Body of pancreas (tissue), 4 donors: ENCODE data around the gene MTR. TPM values are rescaled to one million over a fixed set of nuclear protein-coding genes. Genes with fewer than 3 reads are reported as not detected.

Experiments used
- ATAC-seq: fragments of 150-250 bp; one replicate; pipeline ENCODE4 v1.9.1; 2016
- DNase-seq, 4 donors: peaks; one replicate each; pipeline ENCODE4 v3.0.0-alpha.2; 2019
- H3K27ac ChIP-seq, 4 donors: fragments of 200-600 bp; sonication (generic); 1 replicate in 3 of 4; 2 replicates in 1 of 4; pipeline versions ENCODE4 v1.5.1 to v1.6.1; 2016 to 2019; ENCODE audit warnings: mild to moderate bottlenecking in 1 of 4, mixed read lengths in 1 of 4, moderate library complexity in 1 of 4
- H3K27me3 ChIP-seq, 2 donors: fragments of 200-600 bp; sonication (generic); one replicate each; pipeline ENCODE4 v1.6.0; 2016; ENCODE audit warnings: mild to moderate bottlenecking in 1 of 2
- H3K36me3 ChIP-seq, 2 donors: fragments of 200-600 bp; sonication (generic); replicated peaks in 1 of 2; 2 replicates each; pipeline ENCODE4 v1.5.1; 2016; ENCODE audit warnings: low read depth in 2 of 2; ENCODE audit not compliant: insufficient read depth in 1 of 2
- H3K4me1 ChIP-seq: fragments of 200-600 bp; sonication (generic); one replicate; pipeline ENCODE4 v1.6.0; 2016
- H3K4me3 ChIP-seq, 2 donors: fragments of 200-600 bp; sonication (generic); 1 replicate in 1 of 2; 2 replicates in 1 of 2; pipeline ENCODE4 v1.5.1; 2016 to 2019
- H3K9me3 ChIP-seq, 3 donors: fragments of 200-600 bp; sonication (generic); 1 replicate in 2 of 3; 2 replicates in 1 of 3; pipeline ENCODE4 v1.5.1; 2016
- POLR2A ChIP-seq, 3 donors: fragments of 450-650 bp; IDR thresholded peaks; one replicate each; pipeline ENCODE4 v1.6.1; 2016; ENCODE audit warnings: antibody characterized with exemption in 3 of 3, mild to moderate bottlenecking in 2 of 3
- WGBS, 2 donors: methylation state at CpG; one replicate each; pipeline ENCODE4 v1.1.5; 2017; 5-methylcytosine and 5-hydroxymethylcytosine counted together
- intact Hi-C: fragments of 100-400 bp; cut with DNase I; formaldehyde crosslinking; loops from one replicate; pipeline ENCODE4 v1.15.1; 2023
- total RNA-seq, 2 donors: library from RNA; depleted of rRNA; stranded (reverse); fragments of >200 nt; gene quantifications; one replicate each; pipeline ENCODE4 v1.1.0, GENCODE V29; 2016
- TF ChIP-seq, protein P1 (sequence below), 7 experiments: fragments of 450-650 bp in 4 of 7; fragments of 200-600 bp in 3 of 7; sonication (generic) in 3 of 7; IDR thresholded peaks; one replicate each; pipeline ENCODE4 v1.5.1; 2016 to 2019; ENCODE audit warnings: antibody characterized with exemption in 7 of 7

The MTR gene
- total RNA-seq, 2 donors from 2014 or later: 26.7 to 29.8 TPM

DNA sequence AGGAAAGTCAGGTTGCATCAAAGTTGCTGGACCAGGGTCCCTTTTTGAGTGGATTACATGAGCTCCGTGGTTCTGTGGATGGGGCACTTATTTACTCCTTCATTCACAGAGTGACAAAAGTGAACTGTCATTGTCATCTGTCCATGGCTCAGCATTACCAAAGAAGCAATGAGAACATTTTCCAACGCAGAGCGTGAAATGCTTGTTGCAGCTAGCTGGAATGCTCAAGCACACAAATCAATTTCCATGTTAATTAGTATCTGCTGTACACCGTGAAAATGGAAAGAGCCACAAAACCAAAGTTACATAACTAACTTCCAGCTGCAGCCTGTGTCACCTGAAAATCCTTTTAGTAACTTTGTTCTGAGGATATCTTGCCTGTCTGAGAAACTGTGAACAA, 130.3 kb downstream of the MTR start:
- 39 to 78% methylated on average over 4 of the region's 4 CpGs for WGBS, 2 donors

DNA sequence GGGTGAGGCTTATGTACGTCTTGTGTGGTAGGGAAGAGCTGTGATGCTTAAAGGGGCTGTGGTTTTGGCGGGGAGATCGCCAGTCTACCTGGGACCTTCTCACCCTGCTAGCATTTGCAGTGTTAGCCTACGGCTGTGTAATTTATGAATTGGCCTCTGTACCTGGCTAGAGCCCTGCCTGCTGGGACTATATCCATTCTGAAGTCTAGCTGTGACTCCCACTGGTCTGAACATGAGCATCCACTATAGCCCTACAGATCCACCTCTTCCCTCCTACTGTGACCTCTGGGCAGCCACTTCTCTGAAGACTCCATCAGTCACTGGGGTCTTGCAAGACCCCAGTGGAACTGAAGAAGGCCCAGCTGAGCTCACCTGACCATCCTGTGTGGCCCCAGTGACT, 135.4 kb downstream of the MTR start:
- intact Hi-C loops: no loop called here
- TF ChIP-seq, protein P1, sequence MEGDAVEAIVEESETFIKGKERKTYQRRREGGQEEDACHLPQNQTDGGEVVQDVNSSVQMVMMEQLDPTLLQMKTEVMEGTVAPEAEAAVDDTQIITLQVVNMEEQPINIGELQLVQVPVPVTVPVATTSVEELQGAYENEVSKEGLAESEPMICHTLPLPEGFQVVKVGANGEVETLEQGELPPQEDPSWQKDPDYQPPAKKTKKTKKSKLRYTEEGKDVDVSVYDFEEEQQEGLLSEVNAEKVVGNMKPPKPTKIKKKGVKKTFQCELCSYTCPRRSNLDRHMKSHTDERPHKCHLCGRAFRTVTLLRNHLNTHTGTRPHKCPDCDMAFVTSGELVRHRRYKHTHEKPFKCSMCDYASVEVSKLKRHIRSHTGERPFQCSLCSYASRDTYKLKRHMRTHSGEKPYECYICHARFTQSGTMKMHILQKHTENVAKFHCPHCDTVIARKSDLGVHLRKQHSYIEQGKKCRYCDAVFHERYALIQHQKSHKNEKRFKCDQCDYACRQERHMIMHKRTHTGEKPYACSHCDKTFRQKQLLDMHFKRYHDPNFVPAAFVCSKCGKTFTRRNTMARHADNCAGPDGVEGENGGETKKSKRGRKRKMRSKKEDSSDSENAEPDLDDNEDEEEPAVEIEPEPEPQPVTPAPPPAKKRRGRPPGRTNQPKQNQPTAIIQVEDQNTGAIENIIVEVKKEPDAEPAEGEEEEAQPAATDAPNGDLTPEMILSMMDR (IDR thresholded peaks at IDR 0.05): no peak
- TF ChIP-seq POLR2A (IDR thresholded peaks at IDR 0.05): no peak
- no peaks in the 10 kb centered on the region for H3K36me3 ChIP-seq
- no peaks in the 10 kb centered on the region for H3K27me3 ChIP-seq
- no peaks in the 10 kb centered on the region for H3K9me3 ChIP-seq
- ATAC-seq (no peak), DNase-seq (no peak)
- H3K4me1 ChIP-seq: no peaks in the 10 kb centered on the region
- no peak overlapping the region for H3K27ac ChIP-seq
- WGBS, 2 donors: 74 to 79% methylated on average over 4 of the region's 4 CpGs
- H3K4me3 ChIP-seq: no peak overlapping the region

More for the DNA sequence above, 130.3 kb downstream of the MTR start:
- Histone ChIP-seq H3K9me3 (no peaks in the 10 kb centered on the region), H3K27ac (no peak overlapping the region), H3K36me3 (no peaks in the 10 kb centered on the region), H3K4me3 (no peak overlapping the region), H3K27me3 (no peaks in the 10 kb centered on the region), H3K4me1 (no peaks in the 10 kb centered on the region)
- no peak for DNase-seq
- TF ChIP-seq, protein P1 (IDR thresholded peaks at IDR 0.05): no peak
- ATAC-seq: no peak
- intact Hi-C loops: no loop called here

DNA sequence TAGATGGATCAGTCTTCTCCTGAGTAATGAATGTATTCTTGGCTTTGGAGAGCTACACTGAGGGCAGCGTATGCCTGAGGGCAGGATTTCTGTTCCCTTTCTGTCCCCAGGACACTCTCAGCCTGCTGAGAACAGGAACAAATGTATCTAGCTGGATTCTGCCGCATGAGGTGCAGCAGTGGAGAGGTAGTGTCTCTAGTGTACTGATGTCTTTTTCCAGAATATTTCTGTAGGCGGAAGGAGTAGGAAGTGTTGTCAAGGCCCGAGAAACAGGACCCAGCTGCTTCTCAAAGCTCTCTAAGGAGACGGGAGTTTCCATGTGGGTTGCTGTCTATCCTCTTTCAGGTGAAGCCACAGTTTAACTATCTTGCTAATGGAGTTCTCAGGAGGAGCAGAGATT, 143.7 kb downstream of the MTR start:
- TF ChIP-seq, protein P1 (IDR thresholded peaks at IDR 0.05): no peak
- no peak for TF ChIP-seq POLR2A (IDR thresholded peaks at IDR 0.05)
- Histone ChIP-seq H3K27me3 (no peaks in the 10 kb centered on the region), H3K27ac (no peak overlapping the region), H3K9me3 (no peaks in the 10 kb centered on the region), H3K4me3 (no peak overlapping the region), H3K4me1 (no peaks in the 10 kb centered on the region), H3K36me3 (no peaks in the 10 kb centered on the region)
- intact Hi-C loops: no loop called here
- DNase-seq (no peak), ATAC-seq (no peak)
- WGBS, 2 donors: 67 to 73% methylated on average over 5 of the region's 5 CpGs

DNA sequence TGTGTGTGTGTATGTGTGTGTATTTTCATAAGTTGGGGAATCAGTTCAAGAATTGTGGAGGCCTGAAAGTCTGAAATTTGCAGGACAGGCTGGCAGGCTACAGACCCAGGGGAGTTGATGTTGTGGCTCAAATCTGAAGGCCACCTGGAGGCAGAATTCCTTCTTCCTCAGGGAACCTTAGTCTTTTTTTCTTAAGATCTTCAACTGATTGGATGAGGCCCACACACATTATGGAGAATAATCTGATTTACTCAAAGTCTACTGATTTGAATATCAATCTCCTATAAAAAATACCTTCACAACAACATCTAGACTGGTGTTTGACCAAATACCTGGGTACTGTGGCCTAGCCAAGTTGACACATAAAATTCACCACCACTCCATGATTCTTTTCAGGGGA, 147.3 kb downstream of the MTR start:
- ATAC-seq: no peak
- intact Hi-C loops: no loop called here
- H3K4me3 ChIP-seq: no peak overlapping the region

DNA sequence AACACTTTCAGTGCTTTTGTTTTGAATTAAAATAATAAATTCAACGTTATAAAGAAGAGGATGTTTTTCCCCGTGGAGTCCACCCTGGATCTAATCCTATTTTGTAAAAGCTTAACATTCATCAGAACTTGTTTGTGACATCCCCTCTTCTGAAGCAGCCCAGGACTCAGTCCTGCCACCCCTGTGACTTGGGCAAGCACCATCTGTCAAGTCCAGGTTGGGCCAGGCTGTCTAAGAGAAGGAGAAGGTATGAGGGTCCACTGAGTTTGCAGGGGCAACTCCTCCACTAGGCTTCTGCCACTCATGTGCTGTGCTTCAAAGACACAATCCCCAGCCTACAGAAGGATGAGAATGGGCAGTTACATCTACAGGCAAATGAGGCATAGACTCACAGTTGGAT, 149.5 kb downstream of the MTR start:
- H3K27me3 ChIP-seq: no peaks in the 10 kb centered on the region
- H3K4me1 ChIP-seq: no peaks in the 10 kb centered on the region
- DNase-seq: no peak
- no peaks in the 10 kb centered on the region for H3K36me3 ChIP-seq
- WGBS, 2 donors: 63 to 78% methylated on average over 2 of the region's 2 CpGs
- ATAC-seq: no peak
- H3K9me3 ChIP-seq: no peaks in the 10 kb centered on the region
- intact Hi-C loops: no loop called here
- H3K4me3 ChIP-seq: no peak overlapping the region
- no peak overlapping the region for H3K27ac ChIP-seq
- TF ChIP-seq, protein P1 (IDR thresholded peaks at IDR 0.05): no peak
- TF ChIP-seq POLR2A (IDR thresholded peaks at IDR 0.05): no peak

More for the DNA sequence above, 147.3 kb downstream of the MTR start:
- TF ChIP-seq, protein P1 (IDR thresholded peaks at IDR 0.05): no peak
- no peak for TF ChIP-seq POLR2A (IDR thresholded peaks at IDR 0.05)
- H3K36me3 ChIP-seq: no peaks in the 10 kb centered on the region
- H3K27me3 ChIP-seq: no peaks in the 10 kb centered on the region
- no peak overlapping the region for H3K27ac ChIP-seq
- no peaks in the 10 kb centered on the region for H3K4me1 ChIP-seq
- H3K9me3 ChIP-seq: no peaks in the 10 kb centered on the region
- DNase-seq: no peak
